Endothelial cell of umbilical vein (primary cell): ENCODE results near the gene TBC1D25. TPM values are rescaled to one million over a fixed set of nuclear protein-coding genes. Genes with fewer than 3 reads are reported as not detected.

Source experiments
- BruUV-seq: library from RNA; stranded (reverse); fragments of 400-500 nt; replicated peaks from 2 replicates; lab custom pipeline; 2021; lab: Mats Ljungman, UMichigan
- CTCF ChIA-PET: fragments of 300-600, 350-600 bp; sonication (Branson Sonifier 250); formaldehyde crosslinking; loops from one replicate; lab custom pipeline; 2021; ENCODE audit warnings: antibody characterized with exemption, inconsistent platforms; lab: Charles Lee
- POLR2A ChIA-PET: fragments of 300-600, 350-600 bp; sonication (Branson Sonifier 250); formaldehyde crosslinking; loops from one replicate; lab custom pipeline; 2021; ENCODE audit warnings: antibody characterized with exemption, inconsistent platforms; lab: Charles Lee
- DNase-seq: peaks from one replicate; pipeline ENCODE4 v3.0.0-alpha.2; 2011; ENCODE audit warnings: low read depth, low spot score
- FAIRE-seq: peaks from 2 replicates; lab custom pipeline; 2011; peaks lifted over from hg19 to GRCh38; lab: Jason Lieb, UNC
- H2AFZ ChIP-seq: 2 replicates; pipeline ENCODE4 v1.6.0; 2012; ENCODE audit warnings: low read depth, low read length, control low read depth, inconsistent platforms
- H3K27ac ChIP-seq: 2 replicates; pipeline ENCODE4 v1.5.1; 2011; ENCODE audit warnings: low read depth, mild to moderate bottlenecking, control low read depth, low read length, moderate library complexity; ENCODE audit not compliant: insufficient read depth
- H3K27me3 ChIP-seq, 2 experiments: 2 replicates each; pipeline versions ENCODE4 v1.6.0 to v1.6.1; 2011; ENCODE audit warnings: low read length in 2 of 2, mixed read lengths in 1 of 2; ENCODE audit not compliant: control insufficient read depth in 2 of 2, insufficient read depth in 2 of 2
- H3K36me3 ChIP-seq, 2 experiments: 2 replicates in 1 of 2; 3 replicates in 1 of 2; pipeline ENCODE4 v1.5.1; 2011; ENCODE audit warnings: low read length in 2 of 2, mild to moderate bottlenecking in 1 of 2, moderate library complexity in 1 of 2; ENCODE audit not compliant: control insufficient read depth in 2 of 2, insufficient read depth in 2 of 2; ENCODE audit errors: extremely low read depth in 1 of 2
- H3K4me1 ChIP-seq: 3 replicates; pipeline ENCODE4 v1.5.1; 2011; ENCODE audit warnings: mild to moderate bottlenecking, low read length; ENCODE audit not compliant: control insufficient read depth, insufficient read depth; ENCODE audit errors: extremely low read depth
- H3K4me2 ChIP-seq: 2 replicates; pipeline ENCODE4 v1.6.1; 2011; ENCODE audit warnings: low read length, control low read depth, mixed read lengths; ENCODE audit not compliant: insufficient read depth
- H3K4me3 ChIP-seq, 3 experiments: fragments of 200-600 bp in 1 of 3; sonication (generic), shearing (Covaris generic) in 1 of 3; replicated peaks in 1 of 3; 2 replicates each; pipeline ENCODE4 v1.5.1; 2011 to 2016; ENCODE audit warnings: control low read depth in 3 of 3, low read length in 3 of 3, mild to moderate bottlenecking in 2 of 3, inconsistent platforms in 1 of 3, low read depth in 1 of 3, moderate library complexity in 1 of 3; ENCODE audit not compliant: insufficient read depth in 1 of 3
- H3K79me2 ChIP-seq: 2 replicates; pipeline ENCODE4 v1.6.0; 2012; ENCODE audit warnings: low read length, inconsistent platforms; ENCODE audit not compliant: control insufficient read depth, insufficient read depth
- H3K9ac ChIP-seq: replicated peaks from 2 replicates; pipeline ENCODE3; 2011; ENCODE audit warnings: low read length, control low read depth; ENCODE audit not compliant: insufficient read depth; ENCODE audit errors: extremely low read depth
- H3K9me1 ChIP-seq: replicated peaks from 3 replicates; pipeline ENCODE4 v1.6.0; 2011; ENCODE audit warnings: mild to moderate bottlenecking, low read length; ENCODE audit not compliant: control insufficient read depth, insufficient read depth; ENCODE audit errors: extremely low read depth
- H3K9me3 ChIP-seq: replicated peaks from 2 replicates; pipeline ENCODE4 v1.5.1; 2012; ENCODE audit warnings: low read length, inconsistent platforms; ENCODE audit not compliant: control insufficient read depth, insufficient read depth
- H4K20me1 ChIP-seq: replicated peaks from 2 replicates; pipeline ENCODE3; 2011; ENCODE audit warnings: mild to moderate bottlenecking, low read length; ENCODE audit not compliant: control insufficient read depth, insufficient read depth; ENCODE audit errors: extremely low read depth
- EZH2 ChIP-seq: IDR thresholded peaks from 2 replicates; pipeline ENCODE4 v1.6.1; 2012; ENCODE audit warnings: borderline replicate concordance, low read depth, mild to moderate bottlenecking, moderate library complexity, low read length, inconsistent platforms; ENCODE audit not compliant: severe bottlenecking
- FOS ChIP-seq: IDR thresholded peaks from 2 replicates; pipeline ENCODE4 v1.6.1; 2011; ENCODE audit warnings: mild to moderate bottlenecking, low read length, moderate library complexity, borderline replicate concordance; ENCODE audit not compliant: insufficient read depth
- GATA2 ChIP-seq: IDR thresholded peaks from 2 replicates; pipeline ENCODE4 v1.7.0; 2011; ENCODE audit warnings: low read depth, mild to moderate bottlenecking, moderate library complexity, mixed read lengths, low read length; ENCODE audit not compliant: insufficient read length, insufficient read depth
- JUN ChIP-seq: IDR thresholded peaks from 2 replicates; pipeline ENCODE4 v1.6.1; 2011; ENCODE audit warnings: borderline replicate concordance, low read depth; ENCODE audit not compliant: insufficient read length, insufficient read depth
- POLR2A ChIP-seq: IDR thresholded peaks from 2 replicates; pipeline ENCODE4 v1.6.1; 2012; ENCODE audit warnings: low read depth, mild to moderate bottlenecking, control low read depth, low read length
- POLR2AphosphoS5 ChIP-seq: IDR thresholded peaks from 2 replicates; pipeline ENCODE4 v1.6.1; 2012; ENCODE audit warnings: low read depth, mild to moderate bottlenecking, control low read depth, low read length, moderate library complexity; ENCODE audit not compliant: insufficient read depth
- dilution Hi-C: fragments of 300-500 bp; cut with MboI; formaldehyde crosslinking; loops from one replicate; pipeline ENCODE4 v1.15.0; 2019; ENCODE audit warnings: low sequenced_read_pairs; ENCODE audit not compliant: extremely low pct_ligation_motif_present
- intact Hi-C: fragments of 100-400 bp; cut with micrococcal nuclease; formaldehyde crosslinking; loops from one replicate; pipeline ENCODE4 v1.10.0; 2022
- polyA plus RNA-seq, 4 experiments: library from polyadenylated mRNA; depleted of rRNA in 3 of 4; stranded (reverse) in 3 of 4; unstranded in 1 of 4; fragments of >200 nt; gene quantifications; 2 replicates each; pipeline versions ENCODE4 v1.2.1 to v1.2.3, GENCODE V29; 2011 to 2012; ENCODE audit warnings: missing spikeins in 1 of 4
- total RNA-seq: library from RNA; stranded (reverse); gene quantifications from 2 replicates; pipeline ENCODE4 v1.2.3, GENCODE V29; 2021

TBC1D25 gene
- total and polyA plus RNA-seq, 2 donors (not counting 3 experiments of a cell fraction or from before 2014, with no cell fraction given) = 16.0 to 16.3 TPM

GRCh38 chrX:48498374-48498809 lies 41.1 kb upstream of the TBC1D25 start:
- intact Hi-C loops = no loop called here
- dilution Hi-C loops = no loop called here
- no TSS peak for BruUV-seq
- POLR2A ChIA-PET = no interaction called here
- H2AFZ ChIP-seq = peak overlapping the region; percentile 26
- H3K4me3 ChIP-seq = no peak overlapping the region
- no peak overlapping the region for H3K9ac ChIP-seq
- peak overlapping the region; percentile 11 for H3K4me2 ChIP-seq
- H3K9me1 ChIP-seq = no peaks in the 10 kb centered on the region
- peak; percentile 32 for TF ChIP-seq GATA2
- no peak for TF ChIP-seq POLR2AphosphoS5
- peak; percentile 82 for TF ChIP-seq FOS
- no peak for TF ChIP-seq EZH2
- TF ChIP-seq JUN = peak; percentile 67
- TF ChIP-seq POLR2A = no peak
- no peaks in the 10 kb centered on the region for H3K36me3 ChIP-seq
- H3K79me2 ChIP-seq = no peaks in the 10 kb centered on the region
- peak; percentile 44 for DNase-seq
- peak; percentile 99 for FAIRE-seq
- no peaks in the 10 kb centered on the region for H3K9me3 ChIP-seq
- CTCF ChIA-PET = no interaction called here
- no peak overlapping the region for H3K27ac ChIP-seq
- H3K4me1 ChIP-seq = peaks cover 8% of the 10 kb centered on the region
- no peaks in the 10 kb centered on the region for H4K20me1 ChIP-seq
- no peaks in the 10 kb centered on the region for H3K27me3 ChIP-seq

- no peaks in the 10 kb centered on the region for H4K20me1 ChIP-seq
- TF ChIP-seq JUN = no peak
- no peak overlapping the region for H3K4me2 ChIP-seq
- H3K79me2 ChIP-seq = no peaks in the 10 kb centered on the region
- POLR2A ChIA-PET = no interaction called here
- intact Hi-C loops (no loop called here), dilution Hi-C loops (no loop called here)
- FAIRE-seq (no peak), DNase-seq (no peak)
- CTCF ChIA-PET = no interaction called here
- no peaks in the 10 kb centered on the region for H3K4me1 ChIP-seq
- BruUV-seq = no TSS peak
- H3K4me3 ChIP-seq = no peak overlapping the region
- H3K9me1 ChIP-seq = no peaks in the 10 kb centered on the region
- no peak overlapping the region for H3K9ac ChIP-seq
- no peak overlapping the region for H2AFZ ChIP-seq
- H3K27me3 ChIP-seq = no peaks in the 10 kb centered on the region
- H3K9me3 ChIP-seq = no peaks in the 10 kb centered on the region
- H3K36me3 ChIP-seq = no peaks in the 10 kb centered on the region
- no peak overlapping the region for H3K27ac ChIP-seq
These were observed 35.3 kb upstream of the TBC1D25 start for GRCh38 chrX:48504261-48504660.
